DOHH2 (cell line): ENCODE measurements around the gene FAM135A.

Experiments
- CTCF ChIP-seq: fragments of 200-600 bp; sonication (generic); IDR thresholded peaks from one replicate; pipeline ENCODE4 v1.5.1; 2014; ENCODE audit warnings: antibody characterized with exemption, mild to moderate bottlenecking, low read depth, low read length; ENCODE audit not compliant: poor library complexity, severe bottlenecking
- EZH2phosphoT487 ChIP-seq: fragments of 200-600 bp; sonication (generic); IDR thresholded peaks from 2 replicates; pipeline ENCODE4 v1.6.1; 2017; ENCODE audit warnings: borderline replicate concordance, mild to moderate bottlenecking, antibody characterized with exemption, low read length, moderate library complexity, mixed read lengths

- no peak for TF ChIP-seq CTCF
- no peak for TF ChIP-seq EZH2phosphoT487
These were observed 24.0 kb upstream of the FAM135A start for GRCh38 chr6:70389261-70389660.
